Measurements from ENCODE around the gene BASP1. TPM values are rescaled to one million over a fixed set of nuclear protein-coding genes. Genes with fewer than 3 reads are reported as not detected.
"Not testable (repeated sequence)": the region's sequence is repeated elsewhere in the genome, so short reads cannot be mapped to it uniquely, and the experiment has no call there.

Gene BASP1
- polyA plus RNA-seq, 4 donors: 0.67 to 9.5 (median 6.9) TPM

DNA sequence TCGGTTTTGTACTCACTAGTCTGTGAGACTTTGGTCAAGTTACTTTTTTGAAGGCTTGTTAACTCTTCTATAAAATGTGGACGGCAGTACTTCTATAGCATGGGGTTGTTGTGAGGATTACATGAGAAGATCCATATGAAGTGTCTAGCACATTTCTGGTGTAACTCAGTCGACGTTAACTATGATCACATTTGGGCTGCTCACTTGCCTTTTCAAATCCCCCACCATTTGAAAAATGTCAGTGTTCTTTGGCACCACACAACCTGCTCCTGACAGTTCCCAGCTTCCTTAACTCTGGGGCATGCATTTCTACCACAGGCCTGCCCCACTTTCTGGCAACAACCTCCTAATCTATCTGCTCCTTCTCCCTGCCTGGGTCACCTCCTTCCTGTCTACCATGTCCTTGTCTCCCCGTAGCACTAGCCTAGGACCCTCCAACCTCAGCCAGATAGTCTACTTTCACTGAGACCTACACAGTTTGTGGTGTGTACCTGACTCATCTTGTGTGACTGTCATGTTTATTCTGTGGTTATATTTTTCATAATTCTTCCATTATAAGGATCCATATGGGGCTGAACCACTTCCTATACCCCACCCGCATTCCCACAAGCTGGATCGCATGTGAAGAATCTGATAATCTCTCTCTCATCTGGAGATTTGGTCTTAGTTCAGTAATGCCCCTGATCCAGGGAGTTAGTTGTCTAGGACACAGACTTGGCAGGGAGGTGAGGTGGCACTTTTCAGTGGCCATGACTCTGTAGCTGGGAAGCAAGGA is 30.2 kb upstream of the BASP1 start:
- Histone ChIP-seq H3K9me3 (ENCODE audit: control insufficient read depth in 2 of 2, insufficient read depth in 1 of 2, low read depth in 1 of 2, low read length in 1 of 2) (no peaks in the 10 kb centered on the region), H3K27me3 (ENCODE audit: control insufficient read depth in 3 of 3, insufficient read depth in 3 of 3, low read length in 3 of 3) (no peaks in the 10 kb centered on the region), H3K4me1 (ENCODE audit: control insufficient read depth in 3 of 3, insufficient read depth in 2 of 3, low read depth in 1 of 3, low read length in 2 of 3) (peaks cover 0 to 11% (median 0%) of the 10 kb centered on the region in 3 donors), H3K4me3 (ENCODE audit: low read depth in 1 of 3, low read length in 3 of 3) (no peak overlapping the region), H3K36me3 (ENCODE audit: control insufficient read depth in 3 of 3, insufficient read depth in 2 of 3, low read depth in 1 of 3, low read length in 3 of 3) (no peaks in the 10 kb centered on the region), H3K27ac (ENCODE audit: low read depth in 1 of 3, low read length in 2 of 3) (no peak overlapping the region)
- FAIRE-seq (no peak), DNase-seq (no peak)
- WGBS, 3 donors: 83 to 91% (median 89%) methylated on average over 7 of the region's 7 CpGs

GRCh38 chr5:17187786-17188170 is 29.7 kb upstream of the BASP1 start:
- Histone ChIP-seq H3K36me3 (ENCODE audit: control insufficient read depth in 3 of 3, insufficient read depth in 2 of 3, low read depth in 1 of 3, low read length in 3 of 3) (no peaks in the 10 kb centered on the region), H3K4me1 (ENCODE audit: control insufficient read depth in 3 of 3, insufficient read depth in 2 of 3, low read depth in 1 of 3, low read length in 2 of 3) (peaks cover 0 to 15% (median 0%) of the 10 kb centered on the region in 3 donors), H3K9me3 (ENCODE audit: control insufficient read depth in 2 of 2, insufficient read depth in 1 of 2, low read depth in 1 of 2, low read length in 1 of 2) (no peaks in the 10 kb centered on the region), H3K27ac (ENCODE audit: low read depth in 1 of 3, low read length in 2 of 3) (no peak overlapping the region), H3K27me3 (ENCODE audit: control insufficient read depth in 3 of 3, insufficient read depth in 3 of 3, low read length in 3 of 3) (no peaks in the 10 kb centered on the region), H3K4me3 (ENCODE audit: low read depth in 1 of 3, low read length in 3 of 3) (no peak overlapping the region)
- no peak for DNase-seq
- FAIRE-seq: no peak
- WGBS, 3 donors: 84 to 93% (median 91%) methylated on average over 6 of the region's 6 CpGs

- no peaks in the 10 kb centered on the region for H3K9me3 ChIP-seq (ENCODE audit: control insufficient read depth in 2 of 2, insufficient read depth in 1 of 2, low read depth in 1 of 2, low read length in 1 of 2)
- H3K36me3 ChIP-seq (ENCODE audit: control insufficient read depth in 3 of 3, insufficient read depth in 2 of 3, low read depth in 1 of 3, low read length in 3 of 3): no peaks in the 10 kb centered on the region
- H3K4me1 ChIP-seq (ENCODE audit: control insufficient read depth in 3 of 3, insufficient read depth in 2 of 3, low read depth in 1 of 3, low read length in 2 of 3): peaks cover 0 to 15% (median 0%) of the 10 kb centered on the region in 3 donors
- FAIRE-seq (no peak), DNase-seq (peak; percentile 75 to 86)
- H3K4me3 ChIP-seq (ENCODE audit: low read depth in 1 of 3, low read length in 3 of 3): no peak overlapping the region
- WGBS, 3 donors: 9 to 26% (median 12%) methylated on average over 13 of the region's 13 CpGs
- no peaks in the 10 kb centered on the region for H3K27me3 ChIP-seq (ENCODE audit: control insufficient read depth in 3 of 3, insufficient read depth in 3 of 3, low read length in 3 of 3)
- peak overlapping the region in 1 of 3 donors; percentile 13 for H3K27ac ChIP-seq (ENCODE audit: low read depth in 1 of 3, low read length in 2 of 3)
Observed at GRCh38 chr5:17189381-17190036, 27.9 kb upstream of the BASP1 start.

GRCh38 chr5:17190242-17190778 is 27.1 kb upstream of the BASP1 start:
- peak overlapping the region in 1 of 3 donors; percentile 54 for H3K27ac ChIP-seq (ENCODE audit: low read depth in 1 of 3, low read length in 2 of 3)
- DNase-seq: peak; percentile 53 to 67
- 3 to 6% (median 5%) methylated on average over 4 of the region's 4 CpGs for WGBS, 3 donors

DNA sequence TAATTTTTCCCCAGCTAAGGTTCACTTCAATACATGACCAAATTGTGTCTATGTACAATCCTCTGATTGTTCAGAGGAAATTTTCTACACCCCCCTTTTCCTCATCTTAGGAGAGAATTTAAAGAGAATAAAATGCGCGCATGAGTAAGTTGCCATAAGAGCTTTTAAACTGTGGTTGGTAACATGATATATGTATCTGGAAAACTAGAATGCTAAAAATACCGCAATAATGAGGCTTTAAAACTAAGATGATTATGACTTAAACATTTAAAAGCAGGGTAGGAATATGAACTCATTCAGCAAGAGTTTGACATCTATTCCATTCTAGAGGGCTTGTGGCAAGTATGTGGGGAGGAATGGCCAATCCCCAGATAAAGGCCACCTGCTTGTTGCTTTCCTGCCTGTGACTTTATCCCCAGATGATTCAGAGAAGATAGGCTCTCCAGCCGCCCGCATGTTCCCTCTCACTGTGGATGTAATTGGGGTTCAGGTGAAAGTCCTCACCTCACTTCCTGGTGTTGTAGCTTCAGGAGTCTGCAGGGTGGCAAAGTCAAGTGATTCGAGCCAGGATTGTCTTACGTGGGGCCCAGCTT is 26.5 kb upstream of the BASP1 start:
- Histone ChIP-seq H3K27me3 (ENCODE audit: control insufficient read depth in 3 of 3, insufficient read depth in 3 of 3, low read length in 3 of 3) (no peaks in the 10 kb centered on the region), H3K4me3 (ENCODE audit: low read depth in 1 of 3, low read length in 3 of 3) (no peak overlapping the region), H3K36me3 (ENCODE audit: control insufficient read depth in 3 of 3, insufficient read depth in 2 of 3, low read depth in 1 of 3, low read length in 3 of 3) (no peaks in the 10 kb centered on the region), H3K9me3 (ENCODE audit: control insufficient read depth in 2 of 2, insufficient read depth in 1 of 2, low read depth in 1 of 2, low read length in 1 of 2) (no peaks in the 10 kb centered on the region), H3K4me1 (ENCODE audit: control insufficient read depth in 3 of 3, insufficient read depth in 2 of 3, low read depth in 1 of 3, low read length in 2 of 3) (peaks cover 0 to 15% (median 0%) of the 10 kb centered on the region in 3 donors), H3K27ac (ENCODE audit: low read depth in 1 of 3, low read length in 2 of 3) (peak overlapping the region in 1 of 3 donors; percentile 54)
- WGBS, 3 donors: 26 to 61% (median 38%) methylated on average over 7 of the region's 7 CpGs
- no peak for FAIRE-seq
- DNase-seq: peak; percentile 87 to 96

More at GRCh38 chr5:17190242-17190778, 27.1 kb upstream of the BASP1 start:
- Histone ChIP-seq H3K9me3 (ENCODE audit: control insufficient read depth in 2 of 2, insufficient read depth in 1 of 2, low read depth in 1 of 2, low read length in 1 of 2) (no peaks in the 10 kb centered on the region), H3K4me3 (ENCODE audit: low read depth in 1 of 3, low read length in 3 of 3) (no peak overlapping the region), H3K27me3 (ENCODE audit: control insufficient read depth in 3 of 3, insufficient read depth in 3 of 3, low read length in 3 of 3) (no peaks in the 10 kb centered on the region), H3K4me1 (ENCODE audit: control insufficient read depth in 3 of 3, insufficient read depth in 2 of 3, low read depth in 1 of 3, low read length in 2 of 3) (peaks cover 0 to 15% (median 0%) of the 10 kb centered on the region in 3 donors), H3K36me3 (ENCODE audit: control insufficient read depth in 3 of 3, insufficient read depth in 2 of 3, low read depth in 1 of 3, low read length in 3 of 3) (no peaks in the 10 kb centered on the region)
- FAIRE-seq: no peak

DNA sequence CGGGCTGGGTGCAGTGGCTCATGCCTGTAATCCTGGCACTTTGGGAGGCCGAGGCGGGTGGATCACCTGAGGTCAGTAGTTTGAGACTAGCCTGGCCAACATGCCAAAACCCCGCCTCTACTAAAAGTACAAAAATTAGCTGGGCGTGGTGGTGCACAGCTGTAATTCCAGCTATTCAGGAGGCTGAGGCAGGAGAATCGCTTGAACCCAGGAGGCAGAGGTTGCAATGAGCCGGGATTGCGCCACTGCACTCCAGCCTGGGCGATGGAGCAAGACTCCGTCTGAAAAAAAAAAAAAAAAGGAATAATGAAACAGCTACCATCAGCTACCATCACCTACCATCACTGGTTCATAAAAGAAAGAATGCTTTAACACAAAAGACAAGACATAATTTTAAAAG is 25.9 kb upstream of the BASP1 start:
- WGBS, 3 donors: 19 to 70% (median 50%) methylated on average over 10 of the region's 10 CpGs
- not testable (repeated sequence) for FAIRE-seq; H3K36me3 ChIP-seq (ENCODE audit: control insufficient read depth in 3 of 3, insufficient read depth in 2 of 3, low read depth in 1 of 3, low read length in 3 of 3); H3K4me3 ChIP-seq (ENCODE audit: low read depth in 1 of 3, low read length in 3 of 3); H3K9me3 ChIP-seq (ENCODE audit: control insufficient read depth in 2 of 2, insufficient read depth in 1 of 2, low read depth in 1 of 2, low read length in 1 of 2); H3K27me3 ChIP-seq (ENCODE audit: control insufficient read depth in 3 of 3, insufficient read depth in 3 of 3, low read length in 3 of 3)
- Histone ChIP-seq H3K4me1 (ENCODE audit: control insufficient read depth in 3 of 3, insufficient read depth in 2 of 3, low read depth in 1 of 3, low read length in 2 of 3) (peaks cover 0 to 15% (median 0%) of the 10 kb centered on the region in 3 donors), H3K27ac (ENCODE audit: low read depth in 1 of 3, low read length in 2 of 3) (peak overlapping the region in 1 of 3 donors; percentile 54)
- DNase-seq: peak in 1 of 2 donors; percentile 44

DNA sequence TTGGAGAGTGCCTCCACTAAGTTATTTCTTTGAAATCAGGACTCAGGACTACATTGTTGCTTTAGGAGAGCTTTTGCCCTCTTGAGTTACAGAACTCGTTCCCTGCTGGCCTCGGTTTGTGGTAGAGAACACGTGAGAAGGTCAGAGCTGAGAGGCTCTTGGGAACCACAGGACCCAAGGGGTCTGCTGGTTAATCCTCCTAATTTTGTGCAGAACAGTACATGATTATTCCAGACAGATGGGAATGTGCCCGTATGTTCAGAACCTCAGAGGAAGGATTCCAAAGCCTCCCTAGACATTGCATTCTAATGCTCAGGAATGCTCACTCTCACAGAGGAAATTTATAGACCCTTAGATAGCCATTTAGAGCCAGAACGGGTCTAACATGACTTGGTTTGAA is 25.2 kb upstream of the BASP1 start:
- Histone ChIP-seq H3K36me3 (ENCODE audit: control insufficient read depth in 3 of 3, insufficient read depth in 2 of 3, low read depth in 1 of 3, low read length in 3 of 3) (no peaks in the 10 kb centered on the region), H3K27ac (ENCODE audit: low read depth in 1 of 3, low read length in 2 of 3) (peak overlapping the region in 1 of 3 donors; percentile 45), H3K4me1 (ENCODE audit: control insufficient read depth in 3 of 3, insufficient read depth in 2 of 3, low read depth in 1 of 3, low read length in 2 of 3) (peaks cover 0 to 15% (median 0%) of the 10 kb centered on the region in 3 donors), H3K27me3 (ENCODE audit: control insufficient read depth in 3 of 3, insufficient read depth in 3 of 3, low read length in 3 of 3) (no peaks in the 10 kb centered on the region), H3K9me3 (ENCODE audit: control insufficient read depth in 2 of 2, insufficient read depth in 1 of 2, low read depth in 1 of 2, low read length in 1 of 2) (no peaks in the 10 kb centered on the region), H3K4me3 (ENCODE audit: low read depth in 1 of 3, low read length in 3 of 3) (no peak overlapping the region)
- FAIRE-seq (no peak), DNase-seq (peak; percentile 31 to 52)
- 16 to 50% (median 43%) methylated on average over 5 of the region's 5 CpGs for WGBS, 3 donors

DNA sequence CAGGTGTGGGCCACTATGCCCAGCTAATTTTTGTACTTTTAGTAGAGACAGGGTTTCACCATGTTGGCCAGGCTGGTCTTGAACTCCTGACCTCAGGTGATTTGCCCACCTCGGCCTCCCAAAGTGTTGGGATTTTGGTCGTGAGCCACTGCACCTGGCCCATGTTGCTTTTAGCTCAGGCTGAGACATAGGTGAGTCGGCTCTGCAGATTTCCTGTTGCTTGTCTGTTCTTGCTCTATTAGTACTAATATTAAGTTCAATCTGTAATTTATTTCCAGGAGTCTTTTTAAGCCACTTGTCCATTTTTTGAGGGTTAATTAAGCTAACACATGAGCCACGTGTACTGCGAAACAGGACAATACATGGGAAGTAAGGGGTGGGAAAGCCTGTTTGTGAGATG is 21.4 kb upstream of the BASP1 start:
- FAIRE-seq (no peak), DNase-seq (no peak)
- Histone ChIP-seq H3K27ac (ENCODE audit: low read depth in 1 of 3, low read length in 2 of 3) (no peak overlapping the region), H3K4me3 (ENCODE audit: low read depth in 1 of 3, low read length in 3 of 3) (no peak overlapping the region), H3K27me3 (ENCODE audit: control insufficient read depth in 3 of 3, insufficient read depth in 3 of 3, low read length in 3 of 3) (no peaks in the 10 kb centered on the region), H3K36me3 (ENCODE audit: control insufficient read depth in 3 of 3, insufficient read depth in 2 of 3, low read depth in 1 of 3, low read length in 3 of 3) (no peaks in the 10 kb centered on the region), H3K4me1 (ENCODE audit: control insufficient read depth in 3 of 3, insufficient read depth in 2 of 3, low read depth in 1 of 3, low read length in 2 of 3) (peaks cover 0 to 12% (median 0%) of the 10 kb centered on the region in 3 donors), H3K9me3 (ENCODE audit: control insufficient read depth in 2 of 2, insufficient read depth in 1 of 2, low read depth in 1 of 2, low read length in 1 of 2) (peaks cover 0 to 5% of the 10 kb centered on the region in 2 donors)
- 88 to 91% (median 91%) methylated on average over 5 of the region's 5 CpGs for WGBS, 3 donors

All from small intestine (tissue), 7 donors.